GM18498 (cell line): ENCODE results near the gene TMEM54.

Experiments
- ATAC-seq: cut with Tn5 transposase; IDR thresholded peaks from one replicate; pipeline ENCODE4 v1.9.1; 2021; ENCODE audit warnings: mild to moderate bottlenecking, moderate library complexity; ENCODE audit not compliant: unreplicated experiment

TMEM54 gene

GRCh38 chr1:32895325-32896215, 5.6 kb downstream of the TMEM54 start:
- ATAC-seq: no peak

GRCh38 chr1:32894681-32895080, 6.5 kb downstream of the TMEM54 start:
- no peak for ATAC-seq

GRCh38 chr1:32894019-32894600, 7.1 kb downstream of the TMEM54 start:
- no peak for ATAC-seq

GRCh38 chr1:32893198-32894018, 7.8 kb downstream of the TMEM54 start:
- ATAC-seq: no peak

GRCh38 chr1:32892368-32893197, 8.6 kb downstream of the TMEM54 start:
- no peak for ATAC-seq

- no peak for ATAC-seq
Measured at GRCh38 chr1:32891630-32892029, 9.6 kb downstream of the TMEM54 start.

GRCh38 chr1:32891241-32891570, 10.0 kb downstream of the TMEM54 start:
- no peak for ATAC-seq

GRCh38 chr1:32890516-32891240, 10.5 kb downstream of the TMEM54 start:
- no peak for ATAC-seq

GRCh38 chr1:32889731-32890278, 11.4 kb downstream of the TMEM54 start:
- ATAC-seq: no peak

GRCh38 chr1:32888677-32889420, 12.3 kb downstream of the TMEM54 start:
- no peak for ATAC-seq

GRCh38 chr1:32888134-32888533, 13.1 kb downstream of the TMEM54 start:
- no peak for ATAC-seq

GRCh38 chr1:32887623-32888022, 13.6 kb downstream of the TMEM54 start:
- no peak for ATAC-seq

GRCh38 chr1:32886828-32887414, 14.3 kb downstream of the TMEM54 start:
- no peak for ATAC-seq

- ATAC-seq: no peak
Measured at GRCh38 chr1:32886004-32886827, 15.0 kb downstream of the TMEM54 start, which contains the start of gene HPCA. Gene HPCA, plus strand, starts transcription at chr1:32886491. Its CDS starts 2,408 bp downstream, at chr1:32888899.

GRCh38 chr1:32885676-32886003, 15.5 kb downstream of the TMEM54 start:
- ATAC-seq: no peak

GRCh38 chr1:32884726-32885125, 16.5 kb downstream of the TMEM54 start:
- no peak for ATAC-seq

- ATAC-seq: no peak
Measured at GRCh38 chr1:32884032-32884372, 17.2 kb downstream of the TMEM54 start.
